Measurements from ENCODE around the gene ACOX3. TPM values are rescaled to one million over a fixed set of nuclear protein-coding genes. Genes with fewer than 3 reads are reported as not detected.

ACOX3 gene
- total RNA-seq, 1 donor from 2014 or later, result 27.8 TPM

- intact Hi-C loops (cut with DNase I), result loop anchor here (5.0 kb wide), 1 partner anchor 123 kb away; the partner anchor contains the start of gene CPZ
- no peak for ATAC-seq
- DNase-seq (ENCODE audit: low spot score), result no peak
Observed at GRCh38 chr4:8469550-8469949, 29.0 kb upstream of the ACOX3 start.

DNA sequence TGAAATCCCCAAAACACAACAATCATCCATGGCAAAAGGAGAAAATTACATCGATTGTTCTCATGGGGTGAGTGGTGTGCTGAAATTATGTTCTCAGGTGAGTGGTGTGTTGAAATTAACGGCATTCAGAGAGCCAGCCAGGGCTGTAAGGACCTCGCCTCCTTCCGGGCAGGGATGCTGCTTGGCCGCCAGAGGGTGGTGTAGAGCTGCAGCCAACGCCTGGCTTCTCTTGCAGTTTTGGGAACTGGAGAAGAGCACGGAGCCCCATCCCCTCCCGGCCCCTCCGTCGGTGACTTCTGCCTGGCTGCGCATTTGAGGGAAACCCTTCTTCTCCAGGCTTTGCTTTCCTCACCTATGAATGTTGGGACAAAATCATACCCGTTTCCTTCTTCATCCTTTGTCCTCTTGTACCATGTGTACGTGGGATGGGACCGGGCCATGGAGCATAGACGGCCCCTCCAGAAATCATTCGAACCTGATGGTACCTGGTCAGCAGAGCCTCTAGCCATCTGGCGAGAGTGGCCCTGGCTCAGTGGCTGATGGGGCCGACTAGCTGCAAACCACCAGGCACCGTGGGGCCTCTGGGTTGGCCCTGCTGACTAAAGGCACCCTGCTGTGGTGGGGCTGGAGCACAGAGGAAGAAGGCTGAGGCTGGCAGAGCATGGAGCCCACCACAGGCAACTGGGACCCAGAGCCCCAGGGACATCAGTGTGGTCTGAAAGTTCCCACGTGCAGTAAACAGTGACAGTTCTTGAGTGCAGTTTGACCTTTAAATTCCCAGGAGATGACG is 28.4 kb upstream of the ACOX3 start:
- ATAC-seq, result peak; percentile 64

DNA sequence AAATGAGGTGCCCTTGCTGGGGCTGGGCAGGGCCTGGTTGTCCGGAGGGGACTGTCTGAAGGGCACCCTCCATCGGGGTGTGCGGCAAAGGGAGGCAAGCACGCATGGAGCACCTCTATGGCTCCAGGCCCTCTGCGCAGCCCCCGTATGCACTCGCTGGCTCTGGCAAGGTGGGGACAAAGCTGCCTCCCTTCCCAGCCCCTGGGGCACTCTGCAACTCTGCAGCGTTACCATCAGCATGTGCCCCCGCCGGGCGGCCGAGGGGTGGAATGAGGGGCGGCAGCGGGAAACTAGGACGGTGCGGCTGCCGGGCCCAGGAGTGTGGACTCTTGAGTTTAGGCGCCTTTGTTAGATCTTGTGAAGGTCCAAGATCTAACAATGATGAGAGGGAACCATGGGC is 26.5 kb upstream of the ACOX3 start:
- ATAC-seq (no peak), DNase-seq (ENCODE audit: low spot score) (no peak)
- intact Hi-C loops (cut with DNase I), result loop anchor here (5.0 kb wide), 1 partner anchor 125 kb away; the partner anchor contains the start of gene CPZ

More for the DNA sequence above, 28.4 kb upstream of the ACOX3 start:
- intact Hi-C loops (cut with DNase I), result loop anchor here (5.0 kb wide), 1 partner anchor 123 kb away; the partner anchor contains the start of gene CPZ
- peak; percentile 85 for DNase-seq (ENCODE audit: low spot score)

- DNase-seq (ENCODE audit: low spot score) (no peak), ATAC-seq (no peak)
- intact Hi-C loops (cut with DNase I), result loop anchor here (5.0 kb wide), 1 partner anchor 126 kb away; the partner anchor contains the start of gene CPZ
Observed at GRCh38 chr4:8465615-8466611, 25.4 kb upstream of the ACOX3 start.

DNA sequence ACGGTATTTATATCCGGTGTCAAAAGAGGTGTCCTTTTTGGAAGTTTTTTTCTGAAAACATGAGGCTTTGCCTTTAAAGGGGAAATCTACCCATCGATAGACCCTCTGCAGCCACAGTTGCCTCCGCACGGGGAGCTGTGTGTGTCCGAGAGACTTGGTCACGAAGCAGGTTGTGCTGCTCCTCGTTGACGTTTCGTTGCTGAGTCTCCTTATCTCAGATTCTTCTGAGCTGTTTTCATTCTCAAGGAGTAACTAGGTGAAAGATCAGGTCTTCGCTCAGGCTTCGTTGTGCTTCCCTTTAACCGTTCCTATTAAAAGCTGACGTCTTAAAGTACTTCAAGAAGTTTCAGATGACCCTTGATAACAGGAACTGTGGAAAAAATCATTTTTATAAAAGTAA is 23.9 kb upstream of the ACOX3 start:
- DNase-seq (ENCODE audit: low spot score) (no peak), ATAC-seq (no peak)
- intact Hi-C loops (cut with DNase I), result no loop called here

DNA sequence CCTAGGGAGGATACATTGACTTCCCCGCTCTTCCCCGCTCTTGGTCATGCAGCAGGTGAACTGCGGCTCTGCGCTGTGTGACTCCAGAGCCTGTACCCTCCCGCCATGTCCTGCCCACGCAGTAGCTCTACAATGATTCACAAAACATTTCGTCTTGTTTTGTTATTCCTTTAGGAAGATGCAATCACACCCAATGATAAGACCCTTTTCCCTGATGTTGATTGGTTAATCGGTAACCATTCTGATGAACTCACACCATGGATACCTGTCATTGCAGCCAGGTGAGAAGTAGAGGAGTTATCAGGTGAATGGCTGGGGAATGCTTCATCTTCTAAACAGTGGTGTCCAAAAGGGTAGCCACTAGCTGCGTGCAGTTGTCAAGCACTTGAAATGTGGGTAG is 23.3 kb upstream of the ACOX3 start:
- ATAC-seq (no peak), DNase-seq (ENCODE audit: low spot score) (no peak)
- intact Hi-C loops (cut with DNase I), result no loop called here

- intact Hi-C loops (cut with DNase I), result no loop called here
- DNase-seq (ENCODE audit: low spot score) (no peak), ATAC-seq (no peak)
Observed at GRCh38 chr4:8461616-8462015, 21.1 kb upstream of the ACOX3 start.

DNA sequence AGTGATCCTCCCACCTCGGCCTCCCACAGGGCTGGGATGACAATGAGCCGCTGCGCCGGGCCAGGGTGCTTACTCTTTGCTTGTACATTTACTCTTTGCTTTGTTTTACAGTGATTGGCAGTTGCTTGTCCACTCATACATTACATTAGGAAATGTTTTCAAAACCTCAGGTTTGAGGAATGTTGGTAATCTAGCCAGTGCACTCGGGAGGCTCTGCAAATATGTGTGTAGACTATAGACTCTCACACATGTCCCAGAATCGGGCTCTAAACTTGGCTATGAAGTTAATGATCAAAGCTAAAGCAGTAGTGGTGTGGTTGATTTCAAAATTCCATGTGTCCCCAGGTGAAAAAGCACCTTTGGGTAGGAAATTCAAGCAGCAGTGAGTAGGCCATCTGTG is 20.6 kb upstream of the ACOX3 start:
- ATAC-seq (no peak), DNase-seq (ENCODE audit: low spot score) (no peak)
- intact Hi-C loops (cut with DNase I), result no loop called here

- no peak for ATAC-seq
- DNase-seq (ENCODE audit: low spot score), result no peak
- intact Hi-C loops (cut with DNase I), result no loop called here
Observed at GRCh38 chr4:8459867-8460445, 19.4 kb upstream of the ACOX3 start.

- no peak for DNase-seq (ENCODE audit: low spot score)
- intact Hi-C loops (cut with DNase I), result no loop called here
- ATAC-seq, result no peak
Observed at GRCh38 chr4:8457646-8458252, 17.2 kb upstream of the ACOX3 start.

GRCh38 chr4:8453957-8454356 is 13.4 kb upstream of the ACOX3 start:
- intact Hi-C loops (cut with DNase I), result no loop called here
- DNase-seq (ENCODE audit: low spot score) (no peak), ATAC-seq (no peak)

- DNase-seq (ENCODE audit: low spot score) (no peak), ATAC-seq (peak; percentile 24)
- intact Hi-C loops (cut with DNase I), result no loop called here
Observed at GRCh38 chr4:8451440-8452182, 11.1 kb upstream of the ACOX3 start.

DNA sequence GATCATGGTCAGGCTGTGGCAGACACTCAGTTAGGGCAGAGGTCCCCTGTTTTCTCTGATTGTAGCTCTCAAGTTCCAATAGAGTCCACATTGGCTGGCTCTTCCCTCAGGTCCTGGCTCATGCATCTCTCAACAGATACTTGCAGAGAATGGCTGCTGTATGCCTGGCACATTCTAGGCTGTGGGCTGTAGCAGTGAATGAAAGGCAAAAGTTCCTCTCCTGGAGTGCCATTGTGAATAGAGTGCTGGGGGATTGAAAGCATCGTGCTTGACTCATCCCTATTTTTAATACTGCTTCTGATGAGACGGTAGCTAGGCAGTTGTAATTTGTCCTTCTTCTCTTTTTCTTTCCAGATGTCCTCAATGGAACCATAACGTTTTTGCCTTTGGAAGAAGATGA is 5.6 kb upstream of the ACOX3 start:
- intact Hi-C loops (cut with DNase I), result no loop called here
- ATAC-seq, result no peak
- DNase-seq (ENCODE audit: low spot score), result no peak

GRCh38 chr4:8443801-8444200 is 3.3 kb upstream of the ACOX3 start:
- DNase-seq (ENCODE audit: low spot score) (no peak), ATAC-seq (no peak)
- intact Hi-C loops (cut with DNase I), result no loop called here

GRCh38 chr4:8442596-8443358 is 2.3 kb upstream of the ACOX3 start:
- ATAC-seq (no peak), DNase-seq (ENCODE audit: low spot score) (no peak)
- intact Hi-C loops (cut with DNase I), result no loop called here

DNA sequence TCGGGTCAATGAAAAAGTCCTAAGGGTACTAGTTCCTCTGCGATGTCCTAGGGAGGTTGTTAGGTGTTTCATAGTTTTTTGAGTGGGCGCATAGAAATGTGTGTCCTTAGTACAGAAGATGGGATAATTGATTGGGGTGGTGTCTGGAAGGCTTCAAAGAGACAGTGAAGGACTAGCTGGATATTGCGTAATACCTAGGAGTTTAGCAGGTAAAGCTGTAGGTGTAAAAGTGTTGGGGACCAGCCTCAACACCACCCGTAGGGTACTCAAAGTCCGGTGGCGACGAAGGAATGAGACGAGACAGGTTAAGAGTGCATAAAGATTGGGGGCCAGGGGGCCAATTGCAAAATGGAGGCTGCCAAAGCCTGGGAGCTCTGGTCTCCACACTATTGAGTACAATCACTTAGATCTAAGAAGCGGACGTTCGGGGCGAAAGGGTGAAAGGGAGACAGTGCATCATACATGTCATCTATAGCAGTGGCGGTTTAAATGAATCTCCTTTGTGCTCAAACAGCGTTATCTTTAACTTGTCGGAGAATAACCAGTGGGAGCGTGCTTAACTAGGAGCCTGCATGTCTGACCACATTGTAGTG is 1.1 kb upstream of the ACOX3 start:
- ATAC-seq (no peak), DNase-seq (ENCODE audit: low spot score) (no peak)
- intact Hi-C loops (cut with DNase I), result no loop called here

DNA sequence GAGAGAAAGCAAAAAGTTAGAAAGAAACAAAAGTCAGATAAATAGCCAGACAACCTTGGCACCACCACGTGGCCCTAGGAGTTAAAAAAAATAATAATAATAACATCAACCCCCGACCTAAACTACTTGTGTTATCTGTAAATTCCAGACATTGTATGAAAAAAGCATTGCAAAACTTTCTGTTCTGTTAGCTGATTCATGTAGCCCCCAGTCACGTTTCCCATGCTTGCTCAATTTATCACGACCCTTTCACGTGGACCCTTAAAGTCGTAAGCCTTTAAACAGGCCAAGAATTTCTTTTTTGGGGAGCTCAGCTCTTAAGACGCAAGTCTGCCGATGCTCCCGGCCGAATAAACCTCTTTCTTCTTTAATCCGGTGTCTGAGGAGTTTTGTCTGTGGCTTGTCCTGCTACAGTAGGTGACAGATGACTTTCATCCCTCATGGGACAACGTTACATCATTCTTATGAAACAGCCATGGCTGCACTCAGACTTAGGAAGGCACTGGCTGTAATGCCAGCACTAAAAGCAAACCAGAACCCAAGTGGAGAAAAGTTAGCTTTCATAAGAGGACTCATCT is 520 bp downstream of the ACOX3 start:
- DNase-seq (ENCODE audit: low spot score) (no peak), ATAC-seq (peak; percentile 78)
- intact Hi-C loops (cut with DNase I), result no loop called here
